IPS-NIHi7 (cell line): ENCODE data around the gene ACP7.
A peak's percentile ranks its signal among the peaks of the same experiment; 100 is the strongest.
"Not testable (repeated sequence)": the region's sequence is repeated elsewhere in the genome, so short reads cannot be mapped to it uniquely, and the experiment has no call there.

Experiments
- DNase-seq: peaks from one replicate; pipeline ENCODE4 v3.0.0; 2012; ENCODE audit warnings: mixed read lengths; ENCODE audit errors: extremely low spot score

The ACP7 gene

DNA sequence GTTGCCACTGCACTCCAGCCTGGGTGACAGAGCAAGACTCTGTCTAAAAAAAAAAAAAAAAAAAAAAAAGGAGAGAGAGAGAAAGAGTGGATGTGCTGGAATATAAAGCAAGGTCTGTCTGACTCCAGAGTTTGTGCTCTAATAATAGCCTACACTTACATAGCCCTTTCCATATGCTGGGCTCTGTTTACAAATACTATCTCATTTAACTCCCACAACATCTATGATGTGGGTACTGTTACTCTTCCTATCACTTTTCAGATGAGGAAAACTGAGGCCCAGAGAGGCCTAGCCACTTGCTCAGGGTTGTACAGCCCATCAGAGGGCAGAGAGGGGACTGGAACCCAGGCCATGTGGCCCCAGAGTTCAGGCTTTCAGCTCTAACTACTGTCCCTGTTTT, 25.5 kb downstream of the ACP7 start:
- DNase-seq, result no peak

DNA sequence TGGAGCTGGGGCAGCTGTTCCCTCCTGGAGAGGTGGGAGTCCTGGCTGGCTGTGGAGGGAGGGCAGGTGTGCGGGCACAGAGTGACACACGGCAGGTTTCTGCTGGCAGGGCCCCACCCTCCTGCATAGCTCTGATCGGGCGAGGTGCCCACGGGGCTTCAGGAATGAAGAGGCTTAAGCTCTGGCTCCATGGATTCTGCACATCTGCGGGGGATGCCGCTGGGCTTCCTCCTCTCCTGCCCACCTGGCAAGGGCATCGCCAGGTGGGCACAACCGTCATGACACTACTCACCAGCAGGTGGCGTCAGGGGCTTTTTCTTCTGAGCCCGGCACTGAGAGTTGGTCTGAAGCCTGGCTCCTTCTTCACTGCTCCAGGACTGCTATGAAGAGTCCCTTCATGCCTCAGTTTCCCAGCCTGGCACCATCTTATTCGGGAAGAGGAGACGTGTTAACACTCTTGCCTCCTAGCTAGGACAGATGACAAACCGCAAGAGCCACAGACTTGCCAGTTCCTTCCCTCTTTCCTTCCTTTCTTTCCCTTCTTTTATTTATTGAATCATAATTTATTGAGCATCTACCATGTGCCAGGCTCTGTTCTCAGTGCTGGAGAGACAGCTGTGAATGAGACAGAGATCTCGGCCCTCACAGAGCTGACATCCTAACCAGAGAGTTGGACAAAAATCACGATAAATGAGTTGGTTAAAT, 26.2 kb downstream of the ACP7 start:
- DNase-seq, result peak; percentile 85

DNA sequence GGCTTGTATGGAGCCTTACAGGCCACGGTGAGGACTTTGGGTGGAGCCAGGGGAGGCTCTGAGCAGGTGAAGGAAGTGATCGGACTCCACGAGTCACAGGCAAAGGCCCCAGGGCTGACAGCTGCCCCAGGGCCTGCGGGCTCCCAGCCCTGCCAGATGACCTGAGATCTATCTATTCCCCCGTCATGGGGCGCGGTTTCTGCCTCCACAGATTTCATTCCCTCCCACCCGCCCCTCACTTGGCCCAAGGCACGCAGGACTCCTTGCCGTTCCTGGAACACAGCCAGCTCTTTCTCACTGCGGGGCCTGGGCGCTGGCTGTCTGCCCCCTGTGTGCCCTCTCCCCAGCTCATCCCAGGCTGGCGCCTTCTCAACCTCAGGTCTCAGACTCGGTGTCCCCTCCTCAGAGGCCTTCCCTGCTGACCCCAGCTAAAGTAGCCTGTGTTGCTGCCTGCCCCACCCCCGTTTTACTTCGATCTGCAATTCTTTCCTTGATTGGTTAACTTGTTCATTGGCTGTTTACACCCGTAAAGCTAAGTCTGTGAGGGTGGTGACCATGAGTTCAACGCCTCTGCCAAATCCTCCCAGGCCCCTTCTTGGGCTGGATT, 27.5 kb downstream of the ACP7 start:
- DNase-seq, result no peak

DNA sequence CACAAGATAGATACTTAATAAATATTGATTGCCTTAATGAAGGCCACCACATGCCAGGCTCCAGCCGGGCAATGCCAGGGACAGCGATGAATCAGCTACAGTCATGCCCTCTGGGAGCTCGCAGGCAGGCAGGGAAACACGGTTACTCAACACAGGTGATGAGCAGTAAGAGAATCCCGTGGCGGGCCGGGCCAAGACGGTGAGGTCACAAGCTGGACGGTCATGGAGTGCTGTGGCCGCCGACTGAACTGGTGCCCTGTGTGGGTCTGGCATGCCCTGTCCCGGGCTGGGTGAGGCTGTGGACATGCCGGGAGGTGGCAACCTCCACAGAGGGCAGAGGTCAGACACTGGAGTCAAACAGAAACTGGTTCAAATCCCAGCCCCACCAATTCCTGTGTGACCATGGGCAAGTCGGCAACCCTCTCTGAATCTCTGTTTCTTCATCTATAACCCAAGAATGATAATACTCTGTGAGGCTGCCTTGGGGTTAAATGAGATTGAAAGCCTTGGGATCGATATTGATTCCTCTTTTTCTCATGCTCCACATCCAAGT, 28.2 kb downstream of the ACP7 start:
- no peak for DNase-seq

DNA sequence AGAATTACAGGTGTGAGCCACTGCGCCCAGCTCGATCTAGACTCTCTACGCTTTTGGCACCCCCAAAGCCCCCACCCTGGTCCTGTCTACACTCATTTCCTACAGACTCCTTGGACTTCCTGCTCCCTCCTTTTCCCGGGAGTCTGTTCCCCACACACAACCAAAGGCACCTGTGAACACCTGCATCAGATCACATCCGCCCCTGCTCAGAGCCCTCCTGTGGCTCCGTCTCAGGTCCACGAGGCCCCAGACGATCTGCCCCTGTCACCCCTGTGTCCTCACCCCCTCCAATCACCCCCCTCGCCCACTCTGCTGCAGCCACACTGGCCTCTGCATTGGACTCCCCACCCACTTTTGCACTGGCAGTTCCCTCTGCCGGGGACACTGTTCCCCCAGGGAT, 29.0 kb downstream of the ACP7 start:
- DNase-seq, result no peak

DNA sequence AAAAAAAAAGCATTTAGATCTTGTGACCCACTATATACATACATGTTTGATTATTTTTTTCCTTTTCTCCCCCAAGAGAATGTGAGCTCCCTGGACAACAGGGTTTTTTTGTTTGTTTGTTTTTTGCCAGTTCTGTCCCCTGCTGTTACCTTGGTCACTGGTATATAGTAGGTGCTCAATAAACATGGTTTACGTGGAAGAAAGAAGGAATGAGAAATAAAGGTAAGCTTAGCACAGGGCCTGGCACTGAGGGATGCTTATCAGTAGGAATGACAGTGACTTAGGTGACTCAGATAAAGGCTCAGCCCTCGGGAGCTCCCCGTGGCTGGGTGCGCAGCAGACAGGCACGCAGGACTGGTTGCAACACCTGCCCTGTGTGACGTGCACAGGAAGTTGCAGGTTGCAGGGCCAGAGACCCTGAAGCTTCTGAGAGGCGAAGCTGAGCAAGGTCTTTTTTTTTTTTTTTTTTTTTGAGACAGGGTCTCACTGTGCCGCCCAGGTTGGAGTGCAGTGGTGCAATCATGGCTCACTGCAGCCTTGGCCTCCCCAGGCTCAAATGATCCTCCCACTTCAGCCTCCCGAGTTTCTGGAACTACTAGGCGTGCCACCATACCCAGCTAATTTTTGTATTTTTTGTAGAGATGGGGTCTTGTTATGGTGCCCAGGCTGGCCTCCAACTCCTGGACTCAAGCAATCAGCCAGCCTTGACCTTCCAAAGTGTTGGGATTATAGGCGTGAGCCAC, 31.1 kb downstream of the ACP7 start:
- no peak for DNase-seq

DNA sequence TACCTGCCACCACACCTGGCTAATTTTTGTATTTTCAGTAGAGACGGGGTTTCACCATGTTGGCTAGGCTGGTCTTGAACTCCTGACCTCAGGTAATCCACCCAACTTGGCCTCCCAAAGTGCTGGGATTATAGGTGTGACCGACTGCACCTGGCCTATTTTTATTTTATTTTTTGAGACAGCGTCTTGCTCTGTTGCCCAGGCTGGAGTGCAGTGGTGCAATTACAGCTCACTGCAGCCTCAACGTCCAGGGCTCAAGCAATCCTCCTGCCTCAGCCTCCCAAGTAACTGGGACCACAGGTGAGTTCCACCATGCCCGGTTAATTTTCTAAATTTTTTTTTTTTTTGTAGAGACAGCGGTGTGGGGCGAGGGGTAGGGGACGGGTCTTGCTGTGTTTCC, 32.9 kb downstream of the ACP7 start:
- not testable (repeated sequence) for DNase-seq

DNA sequence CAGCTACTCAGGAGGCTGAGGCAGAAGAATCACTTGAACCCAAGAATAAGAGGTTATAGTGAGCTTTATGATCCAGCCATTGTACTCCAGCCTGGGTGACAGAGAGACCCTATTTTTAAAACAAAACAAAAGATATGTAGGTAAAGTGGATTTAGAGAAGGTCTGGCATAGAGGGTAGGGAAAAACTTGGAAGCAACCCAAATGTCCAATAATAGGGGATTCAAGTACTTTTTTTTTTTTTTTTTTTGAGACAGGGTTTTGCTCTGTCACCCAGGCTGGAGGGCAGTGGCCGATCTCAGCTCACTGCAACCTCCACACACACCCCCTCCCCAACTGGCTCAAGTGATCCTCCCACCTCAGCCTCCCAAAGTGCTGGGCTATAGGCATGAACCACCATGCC, 35.7 kb downstream of the ACP7 start:
- DNase-seq, result no peak

DNA sequence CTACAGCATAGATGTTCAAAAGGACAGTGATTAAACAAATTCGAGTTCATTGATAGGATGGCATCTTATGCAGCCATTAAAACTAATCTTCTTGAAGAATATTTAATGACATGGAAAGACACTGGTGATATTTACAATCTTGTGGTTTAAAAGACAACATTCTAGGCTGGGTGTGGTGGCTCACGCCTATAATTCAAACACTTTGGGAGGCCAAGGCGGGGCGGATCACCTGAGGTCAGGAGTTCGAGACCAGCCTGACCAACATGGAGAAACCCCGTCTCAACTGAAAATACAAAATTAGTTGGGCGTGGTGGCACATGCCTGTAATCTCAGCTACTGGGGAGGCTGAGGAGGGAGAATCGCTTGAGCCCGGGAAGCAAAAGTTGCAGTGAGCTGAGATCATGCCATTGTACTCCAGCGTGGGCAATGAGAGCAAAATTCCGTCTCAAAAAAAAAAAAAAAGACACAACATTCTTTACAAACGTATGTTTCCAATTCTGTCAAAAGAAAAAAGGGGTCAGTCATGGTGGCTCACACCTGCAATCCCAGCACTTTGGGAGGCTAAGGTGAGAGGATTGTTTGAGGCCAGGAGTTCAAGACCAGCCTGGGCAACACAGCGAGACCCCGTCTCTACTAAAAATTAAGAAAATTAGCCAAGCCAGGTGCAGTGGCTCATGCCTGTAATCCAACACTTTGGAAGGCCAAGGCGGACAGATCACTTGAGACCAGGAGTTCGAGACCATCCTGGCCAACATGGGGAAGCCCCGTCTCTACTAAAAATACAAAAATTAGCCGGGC, 39.0 kb downstream of the ACP7 start:
- DNase-seq, result no peak

DNA sequence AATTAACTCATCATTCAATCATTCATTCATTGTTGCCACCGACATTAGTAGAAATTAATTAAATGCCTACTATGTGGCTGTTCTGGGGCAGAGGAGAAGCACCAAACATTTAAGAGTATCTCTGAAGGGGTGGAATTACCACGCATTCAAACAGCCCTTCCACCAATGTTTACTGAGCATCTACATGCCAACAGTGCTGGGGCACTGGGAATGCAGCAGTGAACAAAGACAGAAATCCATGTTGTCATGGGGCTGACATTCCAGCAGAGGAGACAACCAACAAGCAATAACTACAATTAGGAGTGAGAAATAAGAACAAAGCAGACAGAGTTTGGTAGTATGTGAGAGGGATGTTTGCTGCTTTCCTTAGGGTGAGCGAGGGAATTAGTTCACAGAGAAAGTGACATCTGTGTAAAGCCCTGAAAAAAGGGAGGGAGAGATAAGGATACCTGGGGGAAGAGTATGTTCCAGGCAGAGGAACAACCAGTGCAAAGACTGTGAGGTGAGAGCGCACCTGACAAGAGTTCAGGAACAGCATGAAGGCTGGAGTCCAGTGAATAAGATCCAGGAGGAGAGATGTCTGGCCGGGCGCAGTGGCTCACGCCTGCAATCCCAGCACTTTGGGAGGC, 40.1 kb downstream of the ACP7 start:
- DNase-seq, result no peak

DNA sequence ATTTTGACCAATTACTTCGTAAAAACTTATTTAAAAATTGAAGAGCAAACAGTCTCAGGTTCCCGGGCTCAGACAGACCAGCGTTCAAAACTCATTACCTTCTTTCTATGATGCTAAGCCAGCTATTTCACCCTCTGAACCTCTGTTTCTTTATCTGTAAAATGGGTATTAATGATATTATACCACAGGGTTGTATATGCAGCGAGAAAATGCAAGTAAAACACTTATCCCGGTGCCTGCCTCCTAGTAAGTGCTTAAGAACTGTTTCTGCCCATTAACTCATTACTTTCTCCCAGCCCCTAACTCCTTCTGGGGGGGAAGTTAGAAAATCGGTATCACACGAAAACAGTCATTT, 41.0 kb downstream of the ACP7 start:
- DNase-seq, result no peak

DNA sequence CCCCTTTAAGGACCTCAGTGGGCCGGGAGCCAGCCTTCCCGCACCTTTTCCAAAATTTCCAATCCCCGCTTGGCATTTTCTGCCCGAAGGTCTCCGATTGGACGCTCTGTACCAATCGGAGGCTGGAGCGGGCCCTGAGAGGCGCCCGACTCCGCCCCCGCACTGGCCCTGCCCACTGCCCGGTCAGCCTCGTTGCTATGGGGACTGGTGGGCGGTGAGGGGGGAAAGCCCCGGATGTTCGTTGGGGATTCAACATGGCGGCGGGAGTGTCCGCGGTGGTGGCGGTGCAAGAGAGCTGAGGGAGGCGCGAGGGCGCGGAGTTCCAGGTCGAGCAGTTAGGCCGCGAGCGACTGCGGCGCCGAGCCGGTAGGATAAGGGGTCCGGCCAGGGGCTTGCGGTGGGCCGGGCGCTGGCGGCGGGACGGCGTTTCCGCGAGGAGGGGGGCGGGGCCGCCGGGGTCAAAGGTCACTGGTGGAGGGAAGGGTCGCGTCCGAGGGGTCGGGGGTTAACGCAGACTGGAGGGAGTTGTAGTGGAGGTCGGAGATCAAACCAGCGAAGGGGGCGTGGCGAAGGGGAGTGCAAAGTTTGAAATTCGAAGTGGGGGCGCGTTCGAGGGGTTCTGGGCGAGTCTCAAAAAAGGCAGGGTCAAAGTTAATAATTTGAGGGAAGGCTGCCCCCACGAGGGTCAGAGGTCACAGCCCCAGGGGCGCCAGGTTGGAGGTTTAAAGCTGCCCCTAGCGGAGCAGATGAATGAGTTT, 41.6 kb downstream of the ACP7 start, which contains the start of gene PAK4:
PAK4 (plus strand) TSS at position 233 of the 758 bp plus-strand sequence. CDS start 43,768 bp downstream, outside the sequence.
- peak; percentile 100 for DNase-seq

DNA sequence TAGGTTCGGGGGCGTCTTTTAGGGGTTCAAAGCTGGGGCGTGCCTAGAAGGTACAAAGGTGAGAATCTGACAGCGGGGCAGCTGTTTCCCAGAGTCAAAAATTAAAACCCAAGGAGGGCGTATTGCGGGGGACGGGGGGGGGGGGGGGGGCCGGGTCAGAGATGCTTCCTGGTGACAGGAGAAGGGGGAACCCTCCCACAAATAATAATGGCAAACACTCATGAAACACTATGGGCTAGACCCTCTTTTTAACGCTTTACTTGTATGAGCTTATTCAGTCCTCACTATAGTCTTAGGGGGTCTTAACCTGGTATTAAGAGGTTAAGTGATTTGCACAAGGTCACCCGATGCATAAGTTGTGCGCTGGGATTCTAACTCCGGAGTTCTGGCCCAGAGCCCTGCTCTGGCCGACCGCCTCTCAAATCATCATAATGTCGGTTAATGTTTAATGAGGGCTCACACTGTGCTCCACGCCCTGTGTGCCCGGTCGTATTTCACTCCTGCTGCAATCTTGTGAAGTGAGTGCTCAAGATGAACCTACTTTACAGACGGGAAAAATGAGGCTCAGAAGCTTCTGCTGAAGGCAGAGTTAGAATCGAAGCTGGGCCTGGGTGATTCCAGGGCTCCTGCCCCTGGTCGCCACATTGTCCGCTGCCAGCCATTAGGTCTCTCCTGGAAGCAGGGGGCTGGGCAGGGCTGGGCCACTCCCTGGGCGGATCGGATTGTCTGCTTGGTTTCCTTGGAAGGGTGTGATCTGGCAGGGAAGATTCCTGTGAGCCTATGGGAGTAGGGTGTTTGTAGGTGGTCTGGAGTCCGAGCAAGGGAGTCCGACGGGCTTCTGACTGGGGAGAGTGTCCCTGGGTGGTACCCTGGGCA, 42.4 kb downstream of the ACP7 start:
- no peak for DNase-seq

DNA sequence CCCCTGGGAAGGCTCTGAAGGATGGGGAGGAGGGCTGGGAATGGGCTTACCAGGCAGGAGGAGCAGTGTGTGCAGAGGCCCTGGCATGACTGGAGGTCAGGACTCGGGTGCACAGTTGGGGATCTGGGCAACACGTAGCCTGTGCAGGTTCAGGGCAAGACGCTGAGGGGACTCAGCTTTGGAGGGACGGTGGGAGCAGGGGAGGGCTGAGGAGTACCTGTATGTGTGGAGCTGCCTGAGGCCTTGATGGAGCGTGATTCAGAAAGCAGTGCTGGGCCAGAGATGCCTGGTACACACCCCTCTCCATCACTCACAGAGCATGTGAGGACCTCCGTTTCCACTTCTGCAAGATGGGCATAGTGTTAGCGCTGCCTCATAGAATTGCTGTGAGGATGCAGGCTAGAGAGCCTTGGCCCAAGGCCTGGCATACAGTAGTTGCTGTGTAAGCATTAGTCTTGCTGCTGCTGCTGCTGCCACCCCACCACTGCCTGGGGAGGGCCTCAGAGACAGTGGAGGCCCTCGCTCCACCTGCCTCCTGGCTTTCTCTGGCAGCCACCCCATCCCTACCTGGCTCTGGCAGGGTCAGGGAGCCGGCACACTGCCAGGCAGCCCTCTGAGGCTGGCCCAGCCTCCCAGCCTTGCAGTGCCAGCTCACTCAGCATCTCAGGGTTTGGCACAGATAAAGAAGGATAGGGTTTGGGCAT, 43.8 kb downstream of the ACP7 start:
- DNase-seq, result no peak

DNA sequence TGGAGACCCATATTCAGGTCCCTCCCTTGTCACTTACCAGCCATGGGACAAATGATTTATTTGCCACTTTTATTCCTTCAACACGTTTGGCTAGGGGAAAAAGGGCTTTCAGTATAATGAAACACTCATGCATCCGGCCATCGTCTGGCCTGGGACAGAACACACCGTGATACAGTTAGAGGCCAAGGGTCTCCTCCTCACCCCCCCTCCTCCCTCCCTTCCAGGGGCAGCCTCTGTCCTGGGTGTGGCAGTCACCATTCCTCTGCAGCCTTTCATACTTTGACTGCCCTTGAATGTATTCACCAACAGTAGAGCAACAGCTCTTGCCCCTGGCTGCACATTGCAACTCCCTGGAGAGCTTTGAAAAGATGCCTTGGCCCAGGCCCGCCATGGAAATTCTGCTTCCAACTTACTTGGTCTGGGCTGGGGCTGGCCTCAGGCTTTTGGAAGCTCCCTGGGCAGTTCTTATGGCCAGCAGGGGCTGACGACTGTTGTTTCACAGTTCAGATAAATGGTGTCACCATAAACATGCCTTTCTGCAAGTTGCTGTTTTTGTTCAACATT, 44.4 kb downstream of the ACP7 start:
- DNase-seq, result no peak

DNA sequence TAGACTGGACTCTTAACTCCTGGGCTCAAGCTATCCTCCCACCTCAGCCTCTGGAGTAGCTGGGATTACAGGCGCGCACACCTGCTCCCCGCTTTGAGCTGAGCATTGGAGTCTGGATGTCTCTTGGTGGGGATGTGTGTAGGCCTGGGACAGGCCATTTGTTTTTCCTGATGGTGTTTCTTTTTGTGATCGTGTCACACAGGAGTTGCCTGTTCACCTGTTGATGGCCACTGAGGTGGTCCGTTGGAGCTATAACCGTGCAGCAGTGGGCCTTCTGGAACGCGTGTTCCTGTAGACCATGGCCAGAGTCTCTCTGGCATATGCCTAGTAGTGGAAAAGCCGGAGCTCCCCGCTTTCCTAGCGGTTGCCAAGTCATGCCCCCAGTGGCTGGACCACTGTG, 44.9 kb downstream of the ACP7 start:
- no peak for DNase-seq

DNA sequence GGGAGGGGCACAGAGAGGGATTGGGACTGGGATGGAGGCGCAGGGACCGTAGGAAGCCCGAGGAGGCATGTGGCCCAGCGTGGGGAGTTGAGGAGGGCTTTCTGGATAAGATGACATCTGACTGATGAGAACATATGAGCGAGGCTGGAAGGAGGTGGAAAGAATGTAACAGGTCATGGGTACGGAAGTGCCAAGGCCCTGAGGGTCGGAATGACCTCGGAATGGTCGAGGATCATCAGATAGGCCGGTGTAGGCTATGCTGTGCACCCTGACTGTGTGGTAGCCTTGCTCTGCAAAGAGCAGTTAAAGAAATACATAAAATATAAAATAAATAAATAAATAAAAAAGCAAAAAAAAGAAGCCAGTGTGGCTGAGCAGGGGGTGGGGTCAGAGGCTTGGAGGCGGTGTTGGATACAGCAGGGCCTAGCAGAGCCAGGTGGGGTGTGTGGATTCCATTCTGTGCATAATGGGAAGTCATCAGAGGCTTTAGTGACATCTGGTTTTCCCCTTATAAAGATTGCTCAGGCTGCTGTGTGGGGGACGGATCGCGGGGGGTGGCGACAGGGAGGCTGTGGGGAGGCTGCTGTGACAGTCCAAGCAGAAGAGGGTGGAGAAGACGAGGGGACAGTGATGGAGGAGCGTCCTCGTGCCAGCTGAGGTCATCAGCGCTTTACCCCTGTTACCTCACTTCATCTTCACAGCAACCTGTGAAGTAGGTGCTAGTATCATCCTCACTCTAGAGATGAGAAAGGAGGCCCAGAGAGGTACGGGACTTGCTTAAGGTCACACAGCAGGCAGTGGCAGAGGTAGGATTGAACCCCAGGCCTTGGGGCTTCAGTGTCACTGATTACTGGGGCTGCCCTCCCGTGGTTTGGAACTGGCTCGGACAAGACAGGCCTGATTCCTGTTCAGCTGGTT, 46.4 kb downstream of the ACP7 start:
- no peak for DNase-seq
